Gastrocnemius medialis (tissue), 4 donors: ENCODE results near the gene DHRS1.

Experiments
- CTCF ChIP-seq, 5 experiments: fragments of 450-650 bp in 3 of 5; fragments of 200-600 bp in 2 of 5; sonication (generic) in 2 of 5; IDR thresholded peaks in 4 of 5; conservative IDR thresholded peaks in 1 of 5; 1 replicate in 4 of 5; 2 replicates in 1 of 5; pipeline ENCODE4 v1.5.1; 2016 to 2019; ENCODE audit warnings: antibody characterized with exemption in 5 of 5, mild to moderate bottlenecking in 3 of 5, moderate library complexity in 3 of 5
- POLR2A ChIP-seq, 2 donors: fragments of 450-650 bp; IDR thresholded peaks; one replicate each; pipeline ENCODE4 v1.6.1; 2017; ENCODE audit warnings: antibody characterized with exemption in 2 of 2, mild to moderate bottlenecking in 2 of 2, moderate library complexity in 2 of 2

DNA sequence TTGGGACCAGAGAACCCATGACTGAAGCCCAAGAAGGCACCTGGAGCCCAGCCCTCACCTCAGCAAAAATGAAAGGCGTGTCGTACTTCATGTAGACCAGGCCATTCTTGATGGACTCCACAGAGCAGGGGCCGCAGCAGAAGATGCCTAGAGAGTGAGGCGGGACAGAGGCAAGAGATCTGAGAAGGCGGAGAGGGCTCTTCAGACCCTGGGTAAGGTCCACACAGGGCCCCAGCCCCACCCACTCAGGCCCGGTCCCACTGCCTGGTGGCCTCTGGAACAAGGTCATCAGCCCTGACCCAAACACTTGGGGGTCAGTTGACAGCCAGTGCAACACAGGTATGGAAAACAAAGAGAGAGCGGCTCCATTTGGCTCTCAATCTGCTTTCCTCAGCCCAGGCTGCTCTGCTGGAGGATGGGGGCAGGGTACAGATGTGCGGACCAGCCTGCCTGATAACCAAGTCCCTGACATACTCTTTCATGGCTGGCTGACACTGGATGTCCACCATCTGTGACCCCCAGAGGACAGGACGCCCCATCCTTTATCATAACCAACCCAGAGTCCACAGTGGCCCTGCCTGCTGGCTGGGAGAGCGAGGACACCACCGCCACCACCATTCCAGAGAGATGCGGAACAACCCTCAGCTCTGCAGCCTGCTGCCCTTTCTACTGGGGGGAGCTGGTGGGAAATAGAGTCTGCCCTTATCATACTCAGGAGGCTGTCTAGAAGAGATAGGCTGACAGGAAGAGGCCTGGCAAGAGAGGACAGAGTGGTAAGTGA, 43.5 kb downstream of the DHRS1 start:
- TF ChIP-seq CTCF (IDR thresholded peaks at IDR 0.05 in 4 of 5, conservative IDR thresholded peaks at IDR 0.05 in 1 of 5) (no peak), POLR2A (IDR thresholded peaks at IDR 0.05) (no peak)
